ENCODE results near the gene RASL11B.

The RASL11B gene

GRCh38 chr4:52915730-52916300 lies 53.7 kb downstream of the RASL11B start:
- no peak for DNase-seq (ENCODE audit: low spot score)
